OCI-LY7 (cell line): ENCODE data around the gene FAM181A. TPM values are rescaled to one million over a fixed set of nuclear protein-coding genes. Genes with fewer than 3 reads are reported as not detected.

Experiments used
- BruUV-seq: library from RNA; stranded (reverse); fragments of 400-500 nt; replicated peaks from 2 replicates; lab custom pipeline; 2021; lab: Mats Ljungman, UMichigan
- CTCF ChIA-PET: fragments of 300-600 bp; sonication (Branson Sonifier 250); formaldehyde crosslinking; loops from one replicate; lab custom pipeline; 2022; ENCODE audit warnings: antibody characterized with exemption; ENCODE audit not compliant: unreplicated experiment; lab: Charles Lee
- POLR2A ChIA-PET: fragments of 300-600 bp; sonication (Branson Sonifier 250); formaldehyde crosslinking; loops from one replicate; lab custom pipeline; 2022; ENCODE audit warnings: antibody characterized with exemption; lab: Charles Lee
- DNase-seq: peaks from one replicate; pipeline ENCODE4 v3.0.0-alpha.2; 2015; ENCODE audit warnings: low spot score
- H2AFZ ChIP-seq: fragments of 200-600 bp; sonication (generic), shearing (Covaris generic); 2 replicates; pipeline ENCODE4 v1.6.1; 2014; ENCODE audit warnings: mild to moderate bottlenecking, antibody characterized with exemption, low read length, moderate library complexity
- H3K27ac ChIP-seq: fragments of 200-600 bp; sonication (generic); 2 replicates; pipeline ENCODE4 v1.5.1; 2014; ENCODE audit warnings: mixed run types, low read depth, mild to moderate bottlenecking, moderate library complexity, low read length, inconsistent platforms; ENCODE audit not compliant: poor library complexity, severe bottlenecking
- H3K36me3 ChIP-seq: fragments of 200-600 bp; sonication (generic); 2 replicates; pipeline ENCODE4 v1.6.1; 2014; ENCODE audit warnings: mild to moderate bottlenecking, antibody characterized with exemption, low read length, moderate library complexity, mixed read lengths; ENCODE audit not compliant: insufficient read depth
- H3K4me1 ChIP-seq: fragments of 200-600 bp; sonication (generic); 2 replicates; pipeline ENCODE4 v1.5.1; 2014; ENCODE audit warnings: mild to moderate bottlenecking, low read length; ENCODE audit not compliant: insufficient read depth, poor library complexity, severe bottlenecking
- H3K4me2 ChIP-seq: fragments of 200-600 bp; sonication (generic); 2 replicates; pipeline ENCODE4 v1.6.1; 2014; ENCODE audit warnings: mild to moderate bottlenecking, low read length
- H3K4me3 ChIP-seq: fragments of 200-600 bp; sonication (generic); 2 replicates; pipeline ENCODE4 v1.5.1; 2014; ENCODE audit warnings: mild to moderate bottlenecking, low read depth, low read length; ENCODE audit not compliant: poor library complexity, severe bottlenecking
- H3K79me2 ChIP-seq: fragments of 200-600 bp; sonication (generic); 2 replicates; pipeline ENCODE4 v1.6.1; 2016; ENCODE audit warnings: low read depth, mild to moderate bottlenecking, low read length, moderate library complexity, mixed read lengths; ENCODE audit not compliant: insufficient read depth
- H3K9me2 ChIP-seq: fragments of 200-600 bp; sonication (generic); 2 replicates; pipeline ENCODE4 v1.6.1; 2016; ENCODE audit warnings: mild to moderate bottlenecking, low read length, mixed read lengths; ENCODE audit not compliant: insufficient read depth
- H3K9me3 ChIP-seq: fragments of 200-600 bp; sonication (generic); 2 replicates; pipeline ENCODE4 v1.6.1; 2014; ENCODE audit warnings: mild to moderate bottlenecking, mixed run types, low read length, mixed read lengths
- H4K20me1 ChIP-seq: fragments of 200-600 bp; sonication (generic); 2 replicates; pipeline ENCODE4 v1.6.1; 2014; ENCODE audit warnings: mild to moderate bottlenecking, antibody characterized with exemption, low read length, moderate library complexity, mixed read lengths; ENCODE audit not compliant: insufficient read depth
- EZH2phosphoT487 ChIP-seq: fragments of 200-600 bp; sonication (generic); IDR thresholded peaks from 2 replicates; pipeline ENCODE4 v1.6.1; 2018; ENCODE audit warnings: low read depth, borderline replicate concordance, mild to moderate bottlenecking, mixed run types, antibody characterized with exemption, low read length, moderate library complexity, mixed read lengths
- intact Hi-C: fragments of 100-400 bp; cut with micrococcal nuclease; formaldehyde crosslinking; loops from one replicate; pipeline ENCODE4 v1.10.0; 2022; ENCODE audit not compliant: unreplicated experiment
- total RNA-seq, 2 experiments: library from RNA; depleted of rRNA in 1 of 2; stranded (reverse); fragments of >200 nt in 1 of 2; shearing (Covaris generic) in 1 of 2; gene quantifications; 2 replicates each; pipeline ENCODE4 v1.2.3, GENCODE V29; 2014 to 2022
- TF ChIP-seq, protein P1 (sequence below): fragments of 200-600 bp; sonication (generic); conservative IDR thresholded peaks from 2 replicates; pipeline ENCODE4 v1.5.1; 2014; ENCODE audit warnings: mild to moderate bottlenecking, antibody characterized with exemption, low read length, moderate library complexity, mixed read lengths

FAM181A gene
- total RNA-seq, 2 experiments from 2014 or later = not detected

DNA sequence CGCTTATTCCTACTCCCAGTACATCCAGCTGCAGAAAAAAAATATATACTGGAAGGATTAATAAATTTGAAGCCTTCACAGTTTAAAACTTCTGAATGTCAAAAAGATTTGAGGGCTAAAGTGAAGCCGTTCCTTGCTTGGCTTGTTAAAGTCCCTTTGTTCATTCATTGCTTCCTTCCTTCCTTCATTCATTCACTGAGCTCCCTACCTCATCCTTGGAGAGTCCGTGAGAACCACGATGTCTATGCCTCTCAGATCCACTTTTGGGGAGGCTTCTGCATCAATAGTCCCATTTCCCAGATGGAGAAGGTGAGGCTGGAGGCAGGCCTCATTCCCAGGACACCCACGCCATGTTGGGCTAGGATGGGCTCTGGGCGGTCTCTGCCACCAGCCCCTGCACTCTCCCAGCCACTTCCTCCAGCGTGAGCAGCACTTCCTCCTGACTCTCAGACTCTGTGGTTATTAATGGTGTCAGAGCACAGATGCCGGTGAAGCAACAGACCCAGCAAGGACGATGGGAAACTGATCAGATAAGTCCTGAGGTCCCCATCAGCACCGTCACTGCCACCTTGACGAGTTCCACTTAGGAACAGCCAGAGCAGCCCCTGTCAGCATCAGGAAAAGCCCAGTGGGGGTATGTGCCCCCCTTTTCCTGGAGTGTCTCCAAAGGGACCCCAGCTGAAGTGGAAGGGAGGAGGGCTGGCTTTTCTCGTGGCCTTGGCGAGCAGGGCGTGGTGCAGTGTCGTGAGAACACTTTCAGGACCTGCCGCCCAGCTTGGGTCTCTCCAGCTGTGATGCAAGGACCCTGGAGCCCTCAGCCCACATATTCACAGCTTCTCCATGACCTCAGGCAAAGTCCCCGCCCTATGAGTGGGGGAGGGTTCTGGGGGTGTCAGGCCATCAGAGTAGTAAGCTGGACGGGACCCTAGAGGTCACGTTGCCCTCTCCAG is 28.0 kb downstream of the FAM181A start:
- H3K4me1 ChIP-seq = peaks cover 78% of the 10 kb centered on the region
- no peaks in the 10 kb centered on the region for H3K9me3 ChIP-seq
- TF ChIP-seq, protein P1, sequence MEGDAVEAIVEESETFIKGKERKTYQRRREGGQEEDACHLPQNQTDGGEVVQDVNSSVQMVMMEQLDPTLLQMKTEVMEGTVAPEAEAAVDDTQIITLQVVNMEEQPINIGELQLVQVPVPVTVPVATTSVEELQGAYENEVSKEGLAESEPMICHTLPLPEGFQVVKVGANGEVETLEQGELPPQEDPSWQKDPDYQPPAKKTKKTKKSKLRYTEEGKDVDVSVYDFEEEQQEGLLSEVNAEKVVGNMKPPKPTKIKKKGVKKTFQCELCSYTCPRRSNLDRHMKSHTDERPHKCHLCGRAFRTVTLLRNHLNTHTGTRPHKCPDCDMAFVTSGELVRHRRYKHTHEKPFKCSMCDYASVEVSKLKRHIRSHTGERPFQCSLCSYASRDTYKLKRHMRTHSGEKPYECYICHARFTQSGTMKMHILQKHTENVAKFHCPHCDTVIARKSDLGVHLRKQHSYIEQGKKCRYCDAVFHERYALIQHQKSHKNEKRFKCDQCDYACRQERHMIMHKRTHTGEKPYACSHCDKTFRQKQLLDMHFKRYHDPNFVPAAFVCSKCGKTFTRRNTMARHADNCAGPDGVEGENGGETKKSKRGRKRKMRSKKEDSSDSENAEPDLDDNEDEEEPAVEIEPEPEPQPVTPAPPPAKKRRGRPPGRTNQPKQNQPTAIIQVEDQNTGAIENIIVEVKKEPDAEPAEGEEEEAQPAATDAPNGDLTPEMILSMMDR = no peak
- no peak for TF ChIP-seq EZH2phosphoT487
- peak overlapping the region; percentile 92 for H3K27ac ChIP-seq
- no peaks in the 10 kb centered on the region; the same call in 1 of the 2 replicates for H3K79me2 ChIP-seq
- peak; percentile 79 for DNase-seq
- BruUV-seq = TSS peak; percentile 84
- intact Hi-C loops = loop anchor here (1.0 to 10.0 kb wide), 3 partner anchors 15 to 1710 kb away; partner anchors contain the start of gene DICER1
- CTCF ChIA-PET = interaction anchor here (0.7 to 3.1 kb wide), 6 partner anchors 13 to 23 kb away, joined by 3 to 13 read pairs (median 4); no protein-coding TSS in a partner anchor
- H4K20me1 ChIP-seq = no peaks in the 10 kb centered on the region
- H3K36me3 ChIP-seq = peaks cover 8% of the 10 kb centered on the region; the same call in 1 of the 2 replicates
- peak overlapping the region; percentile 95 for H3K4me2 ChIP-seq
- POLR2A ChIA-PET = interaction anchor here (1.0 to 3.2 kb wide), 7 partner anchors 9 to 42 kb away, joined by 3 to 21 read pairs (median 4); partner anchors contain the start of gene CCDC197
- H3K4me3 ChIP-seq = peak overlapping the region; percentile 67
- H3K9me2 ChIP-seq = no peaks in the 10 kb centered on the region
- H2AFZ ChIP-seq = peak overlapping the region; percentile 49; the same call in 1 of the 2 replicates

- intact Hi-C loops = loop anchor here (1.0 to 10.0 kb wide), 3 partner anchors 14 to 1709 kb away; partner anchors contain the start of gene DICER1
- Histone ChIP-seq H3K4me1 (peaks cover 86% of the 10 kb centered on the region), H3K79me2 (no peaks in the 10 kb centered on the region; the same call in 1 of the 2 replicates), H3K36me3 (peaks cover 8% of the 10 kb centered on the region; the same call in 1 of the 2 replicates), H3K4me2 (peak overlapping the region; percentile 95), H3K27ac (peak overlapping the region; percentile 92), H4K20me1 (no peaks in the 10 kb centered on the region), H3K9me2 (no peaks in the 10 kb centered on the region), H3K9me3 (no peaks in the 10 kb centered on the region), H2AFZ (peak overlapping the region; percentile 49; the same call in 1 of the 2 replicates), H3K4me3 (peak overlapping the region; percentile 67)
- no TSS peak for BruUV-seq
- DNase-seq = no peak
- TF ChIP-seq, protein P1 = 0 out of 2 replicates have a peak, but pooled peaks have one; percentile 19
- no peak for TF ChIP-seq EZH2phosphoT487
- POLR2A ChIA-PET = interaction anchor here (1.2 to 3.2 kb wide), 7 partner anchors 8 to 41 kb away, joined by 3 to 21 read pairs (median 7); partner anchors contain the start of gene CCDC197
- CTCF ChIA-PET = interaction anchor here (1.1 to 3.1 kb wide), 5 partner anchors 12 to 22 kb away, joined by 3 to 13 read pairs (median 4); no protein-coding TSS in a partner anchor
Observed at GRCh38 chr14:93955850-93956481, 28.8 kb downstream of the FAM181A start.
